Fibroblast of the conjunctiva (primary cell): Measurements from ENCODE around the gene NELFCD.
A peak's percentile ranks its signal among the peaks of the same experiment; 100 is the strongest.
"Not testable (repeated sequence)": the region's sequence is repeated elsewhere in the genome, so short reads cannot be mapped to it uniquely, and the experiment has no call there.

ENCODE experiments used
- DNase-seq: peaks from one replicate; pipeline ENCODE4 v3.0.0-alpha.2; 2010; ENCODE audit warnings: low read depth

NELFCD gene

GRCh38 chr20:59026904-59027740 lies 46.1 kb downstream of the NELFCD start:
- no peak for DNase-seq

GRCh38 chr20:59027741-59028320 lies 46.8 kb downstream of the NELFCD start:
- no peak for DNase-seq

DNA sequence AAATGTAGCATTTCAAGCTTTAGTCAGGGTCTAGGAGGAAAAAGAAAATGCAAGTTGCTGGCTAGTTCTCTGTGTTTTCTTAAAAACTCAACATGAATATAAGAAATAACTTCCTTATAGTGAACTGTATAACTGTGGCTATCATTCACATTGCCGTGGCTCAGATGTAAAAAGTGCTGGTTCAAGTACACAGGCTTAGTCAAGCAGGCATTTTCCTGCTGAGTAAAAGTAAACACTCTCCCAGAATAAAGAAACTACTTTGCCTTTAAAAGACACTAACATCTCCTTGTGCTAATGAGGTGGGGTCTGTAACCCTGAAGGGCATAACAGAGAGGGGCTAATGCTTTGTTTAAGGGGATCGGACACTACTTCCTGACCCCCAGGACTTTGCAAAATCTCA lies 47.8 kb downstream of the NELFCD start:
- no peak for DNase-seq

DNA sequence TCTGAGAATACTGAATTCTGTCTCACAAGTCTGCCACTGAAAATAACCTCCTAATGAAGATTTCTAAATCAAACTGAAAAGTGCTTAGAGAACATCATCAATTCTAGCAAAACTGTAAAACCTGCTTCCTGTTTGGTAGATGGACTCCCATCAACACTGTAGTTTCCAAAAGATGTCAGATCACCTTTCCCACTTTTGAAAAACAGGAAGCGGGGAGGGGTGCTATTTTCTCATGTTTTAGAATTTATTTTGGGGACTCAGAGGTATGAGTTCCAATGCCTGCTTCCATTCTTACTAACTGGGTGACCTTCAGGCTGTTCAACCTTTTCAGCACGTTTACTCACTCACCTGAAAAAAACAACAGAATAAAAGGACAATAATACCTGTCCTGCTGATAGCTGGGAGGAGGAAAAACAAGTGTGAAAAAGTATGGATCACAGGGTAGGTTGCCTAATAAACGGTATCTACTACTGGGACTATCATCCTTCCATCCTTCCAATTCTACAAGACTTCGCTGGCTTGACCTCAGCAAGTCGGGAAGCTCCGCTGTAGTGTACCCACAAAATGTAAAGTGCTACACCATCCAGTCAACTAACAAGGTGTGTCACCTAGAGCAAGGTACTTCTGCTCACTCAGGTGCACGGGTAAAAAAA lies 50.0 kb downstream of the NELFCD start:
- no peak for DNase-seq

- DNase-seq: no peak
Measured at GRCh38 chr20:59031564-59032022, 50.5 kb downstream of the NELFCD start.

DNA sequence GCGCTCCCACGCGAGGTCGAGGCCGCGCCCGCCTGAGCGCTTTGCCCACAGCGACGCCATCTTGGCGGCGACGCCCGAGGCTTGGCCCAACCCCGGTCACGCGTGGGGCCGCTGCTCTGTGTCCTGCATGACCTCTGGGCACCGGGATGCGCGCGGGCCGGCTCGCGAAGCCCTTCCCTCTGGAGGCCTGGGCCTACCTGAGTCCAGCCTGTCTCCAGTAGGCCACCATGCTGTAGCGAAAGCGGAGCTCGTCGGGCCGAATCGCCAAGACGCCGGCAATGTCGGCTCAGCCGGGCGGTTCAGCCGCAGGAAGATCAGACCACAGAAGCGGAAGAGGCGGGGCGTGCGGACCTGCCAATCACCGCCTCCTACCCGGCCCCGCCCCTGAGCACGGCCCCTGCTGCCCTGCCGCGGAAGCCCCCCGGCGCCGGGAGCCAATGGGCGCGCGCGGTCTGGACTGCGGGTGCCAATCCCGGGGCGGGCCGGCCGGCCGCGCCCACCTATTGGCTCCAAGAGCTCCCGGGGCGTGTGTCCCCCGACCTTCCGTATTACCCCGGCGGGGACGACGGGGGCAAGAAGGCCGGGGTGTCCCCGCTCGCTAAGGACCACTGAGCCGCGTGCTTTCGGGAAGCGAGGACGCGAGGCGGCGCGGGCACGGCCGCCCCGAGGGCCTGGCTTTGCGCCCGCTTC lies 51.1 kb downstream of the NELFCD start, which contains the start of gene ATP5F1E:
Gene ATP5F1E, minus strand, starts transcription at position 313 of the 690 bp plus-strand sequence. Its CDS starts 84 bp downstream, at position 229.
- DNase-seq: peak; percentile 86

- DNase-seq: no peak
Measured at GRCh38 chr20:59032713-59033059, 51.6 kb downstream of the NELFCD start.

GRCh38 chr20:59033093-59033492 lies 52.0 kb downstream of the NELFCD start:
- no peak for DNase-seq

DNA sequence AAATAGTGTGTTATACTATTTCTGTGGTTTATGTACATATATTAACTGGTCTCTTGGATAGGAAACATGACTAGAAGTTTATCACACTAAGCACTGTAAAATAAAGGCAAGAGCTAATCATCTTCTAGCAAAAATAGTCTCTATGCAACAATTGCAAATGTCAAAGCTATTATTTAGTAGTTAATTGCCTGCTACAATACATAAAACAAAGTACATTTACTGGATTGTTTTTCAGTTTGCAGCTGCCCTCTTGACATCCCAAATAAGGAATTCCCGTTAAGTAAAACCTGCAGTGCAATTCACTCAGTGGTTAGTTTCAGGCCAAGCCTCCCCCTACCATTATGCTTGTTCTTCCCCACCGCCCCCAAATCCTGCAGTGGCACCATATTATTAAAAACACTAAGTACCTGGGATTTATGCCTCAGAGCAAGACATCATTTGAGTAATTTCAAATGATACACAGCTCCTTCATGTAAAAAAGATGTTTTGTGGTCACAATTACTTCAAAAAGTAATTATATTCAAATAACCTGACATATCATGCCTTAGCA lies 52.6 kb downstream of the NELFCD start:
- no peak for DNase-seq

DNA sequence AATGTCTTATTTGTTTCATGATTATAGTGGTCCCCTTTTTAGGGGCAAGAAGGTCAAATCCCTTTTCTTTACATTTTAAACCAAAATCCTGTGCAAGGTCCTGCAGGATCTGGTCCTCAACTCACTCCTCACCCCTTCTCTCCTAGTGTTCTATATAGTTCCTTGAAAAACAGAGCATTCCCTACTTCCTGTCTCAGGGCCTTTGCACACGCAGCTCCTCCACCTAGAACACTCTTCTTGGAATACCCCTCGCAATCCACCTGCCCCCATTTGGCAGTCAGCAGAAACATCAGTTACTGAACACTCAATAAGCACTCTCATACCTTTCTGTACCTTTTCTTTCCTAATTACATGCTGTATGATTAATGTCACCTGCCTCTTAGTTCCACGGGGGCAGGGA lies 54.3 kb downstream of the NELFCD start:
- no peak for DNase-seq

- no peak for DNase-seq
Measured at GRCh38 chr20:59037386-59037785, 56.3 kb downstream of the NELFCD start.

- no peak for DNase-seq
Measured at GRCh38 chr20:59039233-59039632, 58.2 kb downstream of the NELFCD start.

GRCh38 chr20:59040667-59041066 lies 59.6 kb downstream of the NELFCD start:
- DNase-seq: no peak

- not testable (repeated sequence) for DNase-seq
Measured at GRCh38 chr20:59041487-59041886, 60.4 kb downstream of the NELFCD start.

DNA sequence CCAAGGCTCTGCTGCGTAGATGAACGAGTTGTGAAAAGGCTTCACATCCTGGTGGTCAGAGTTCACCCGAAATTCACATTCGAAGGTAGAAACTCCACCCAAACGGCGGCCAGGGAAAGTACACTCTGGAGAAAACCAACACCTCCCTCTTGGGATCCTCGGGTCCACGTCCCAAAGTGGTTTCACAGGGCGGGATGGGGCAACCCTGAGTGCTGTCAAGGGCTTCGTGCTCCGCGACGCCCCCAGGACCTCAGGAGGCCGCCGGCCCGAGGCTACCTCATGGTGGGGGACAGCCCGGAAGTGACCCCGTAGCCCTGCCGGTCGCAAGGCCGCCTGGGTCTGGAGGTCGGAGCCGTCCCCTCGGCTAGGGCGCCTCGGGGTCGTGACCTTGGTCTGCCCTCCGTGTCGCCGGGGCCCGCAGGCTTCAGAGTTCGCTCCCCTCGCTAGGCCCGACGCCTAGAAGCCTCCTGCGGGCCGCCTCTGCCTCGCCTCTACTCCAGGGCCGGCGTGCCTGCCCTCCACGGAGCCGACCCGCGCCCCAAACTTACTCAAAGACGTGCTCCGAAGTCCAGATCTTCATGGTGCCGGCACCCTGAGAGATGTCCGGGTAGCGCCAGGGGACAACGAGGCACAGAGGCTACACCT lies 61.2 kb downstream of the NELFCD start, which contains the start of gene PRELID3B:
Gene PRELID3B, minus strand, starts transcription at position 636 of the 645 bp plus-strand sequence. Its CDS starts 56 bp downstream, at position 580.
- DNase-seq: no peak

- peak; percentile 83 for DNase-seq
Measured at GRCh38 chr20:59042796-59043631, 62.0 kb downstream of the NELFCD start.

DNA sequence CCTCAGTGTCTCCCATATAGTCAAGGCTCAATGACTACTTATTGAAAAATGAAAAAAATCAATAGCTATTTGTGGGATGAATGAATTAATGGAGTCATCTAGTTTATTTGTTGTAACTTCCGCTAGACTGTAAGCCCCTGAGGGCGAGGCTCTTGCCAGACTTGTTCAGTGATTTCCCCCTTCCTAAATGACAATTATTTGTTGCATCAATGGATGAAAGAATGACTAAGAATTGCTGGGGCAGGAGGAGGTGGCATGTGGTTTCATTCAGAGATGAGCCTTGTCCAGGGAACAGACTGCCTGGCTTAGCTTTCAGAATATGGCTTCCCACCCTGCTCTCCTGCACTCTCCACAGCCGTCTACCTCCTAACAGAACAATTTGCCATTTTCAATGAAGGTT lies 62.6 kb downstream of the NELFCD start:
- DNase-seq: no peak

DNA sequence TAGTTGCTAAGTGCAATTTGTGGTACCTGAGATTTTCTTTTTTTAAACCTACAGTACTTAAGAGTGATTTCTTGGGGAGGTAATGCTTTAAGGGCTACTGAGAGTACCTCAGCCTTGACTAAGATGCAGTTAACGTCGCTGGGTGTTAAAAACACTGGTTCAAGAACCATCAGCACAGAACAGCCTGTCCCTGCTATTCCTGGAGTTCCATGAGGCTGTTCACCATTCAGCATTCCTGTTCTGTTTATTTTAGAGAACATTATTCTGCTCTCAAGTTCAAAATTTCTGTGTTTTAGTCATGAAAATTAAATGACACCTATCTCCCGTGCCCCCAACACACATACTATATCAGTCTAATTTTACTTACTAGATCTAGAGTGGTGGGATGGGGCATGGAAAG lies 63.2 kb downstream of the NELFCD start:
- no peak for DNase-seq
